AG09309 (cell line): ENCODE measurements around the gene FERD3L.

ENCODE experiments used
- DNase-seq: peaks from one replicate; pipeline ENCODE4 v3.0.0-alpha.2; 2010; ENCODE audit warnings: low read depth
- H3K4me3 ChIP-seq: 2 replicates; pipeline ENCODE4 v1.5.1; 2011; ENCODE audit warnings: mild to moderate bottlenecking, low read depth, low read length, moderate library complexity; ENCODE audit not compliant: control insufficient read depth
- TF ChIP-seq, protein P1 (sequence below): IDR thresholded peaks from 2 replicates; pipeline ENCODE4 v1.5.1; 2011; ENCODE audit warnings: mild to moderate bottlenecking, low read depth, low read length, inconsistent platforms; ENCODE audit not compliant: insufficient read depth, control insufficient read depth; ENCODE audit errors: missing control alignments

Gene FERD3L

DNA sequence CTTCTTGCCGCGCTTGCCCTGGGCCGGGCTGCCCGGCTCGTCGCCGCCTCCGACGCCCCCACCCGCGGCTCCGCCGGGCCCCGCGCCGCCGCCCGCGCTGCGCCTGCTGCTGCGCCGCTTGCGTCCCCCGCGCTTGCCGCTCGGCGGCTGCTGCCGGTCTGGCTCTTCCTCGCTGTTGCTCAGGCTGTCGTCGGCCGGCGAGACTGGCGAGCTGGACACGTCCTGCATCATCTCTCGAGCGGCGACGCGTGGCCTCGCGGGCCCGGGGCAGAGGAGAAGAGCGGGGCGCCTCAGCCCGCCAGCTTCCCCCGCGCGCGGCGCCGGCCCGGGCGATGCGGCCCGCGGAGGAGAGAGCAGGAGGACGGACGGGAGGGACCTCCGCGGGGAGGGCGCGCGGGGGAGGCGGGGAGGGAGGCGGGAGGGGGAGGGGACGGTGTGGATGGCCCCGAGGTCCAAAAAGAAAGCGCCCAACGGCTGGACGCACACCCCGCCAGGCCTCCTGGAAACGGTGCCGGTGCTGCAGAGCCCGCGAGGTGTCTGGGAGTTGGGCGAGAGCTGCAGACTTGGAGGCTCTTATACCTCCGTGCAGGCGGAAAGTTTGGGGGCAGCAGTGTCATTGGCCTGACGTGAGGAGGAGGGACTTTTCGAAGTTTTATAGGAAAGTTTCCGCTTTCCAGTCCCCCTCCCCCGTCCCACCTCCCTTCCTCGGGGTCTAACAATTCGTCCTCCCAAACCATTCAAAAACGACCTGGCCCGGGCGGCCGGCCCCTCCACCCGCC lies 27.9 kb downstream of the FERD3L start, which contains the start of gene TWIST1:
Gene TWIST1, minus strand, starts transcription at position 546 of the 779 bp plus-strand sequence. Its CDS starts 315 bp downstream, at position 231.
- DNase-seq: peak; percentile 96
- H3K4me3 ChIP-seq: peak within 1 kb of the TSS; percentile 95
- TF ChIP-seq, protein P1, sequence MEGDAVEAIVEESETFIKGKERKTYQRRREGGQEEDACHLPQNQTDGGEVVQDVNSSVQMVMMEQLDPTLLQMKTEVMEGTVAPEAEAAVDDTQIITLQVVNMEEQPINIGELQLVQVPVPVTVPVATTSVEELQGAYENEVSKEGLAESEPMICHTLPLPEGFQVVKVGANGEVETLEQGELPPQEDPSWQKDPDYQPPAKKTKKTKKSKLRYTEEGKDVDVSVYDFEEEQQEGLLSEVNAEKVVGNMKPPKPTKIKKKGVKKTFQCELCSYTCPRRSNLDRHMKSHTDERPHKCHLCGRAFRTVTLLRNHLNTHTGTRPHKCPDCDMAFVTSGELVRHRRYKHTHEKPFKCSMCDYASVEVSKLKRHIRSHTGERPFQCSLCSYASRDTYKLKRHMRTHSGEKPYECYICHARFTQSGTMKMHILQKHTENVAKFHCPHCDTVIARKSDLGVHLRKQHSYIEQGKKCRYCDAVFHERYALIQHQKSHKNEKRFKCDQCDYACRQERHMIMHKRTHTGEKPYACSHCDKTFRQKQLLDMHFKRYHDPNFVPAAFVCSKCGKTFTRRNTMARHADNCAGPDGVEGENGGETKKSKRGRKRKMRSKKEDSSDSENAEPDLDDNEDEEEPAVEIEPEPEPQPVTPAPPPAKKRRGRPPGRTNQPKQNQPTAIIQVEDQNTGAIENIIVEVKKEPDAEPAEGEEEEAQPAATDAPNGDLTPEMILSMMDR: no peak

DNA sequence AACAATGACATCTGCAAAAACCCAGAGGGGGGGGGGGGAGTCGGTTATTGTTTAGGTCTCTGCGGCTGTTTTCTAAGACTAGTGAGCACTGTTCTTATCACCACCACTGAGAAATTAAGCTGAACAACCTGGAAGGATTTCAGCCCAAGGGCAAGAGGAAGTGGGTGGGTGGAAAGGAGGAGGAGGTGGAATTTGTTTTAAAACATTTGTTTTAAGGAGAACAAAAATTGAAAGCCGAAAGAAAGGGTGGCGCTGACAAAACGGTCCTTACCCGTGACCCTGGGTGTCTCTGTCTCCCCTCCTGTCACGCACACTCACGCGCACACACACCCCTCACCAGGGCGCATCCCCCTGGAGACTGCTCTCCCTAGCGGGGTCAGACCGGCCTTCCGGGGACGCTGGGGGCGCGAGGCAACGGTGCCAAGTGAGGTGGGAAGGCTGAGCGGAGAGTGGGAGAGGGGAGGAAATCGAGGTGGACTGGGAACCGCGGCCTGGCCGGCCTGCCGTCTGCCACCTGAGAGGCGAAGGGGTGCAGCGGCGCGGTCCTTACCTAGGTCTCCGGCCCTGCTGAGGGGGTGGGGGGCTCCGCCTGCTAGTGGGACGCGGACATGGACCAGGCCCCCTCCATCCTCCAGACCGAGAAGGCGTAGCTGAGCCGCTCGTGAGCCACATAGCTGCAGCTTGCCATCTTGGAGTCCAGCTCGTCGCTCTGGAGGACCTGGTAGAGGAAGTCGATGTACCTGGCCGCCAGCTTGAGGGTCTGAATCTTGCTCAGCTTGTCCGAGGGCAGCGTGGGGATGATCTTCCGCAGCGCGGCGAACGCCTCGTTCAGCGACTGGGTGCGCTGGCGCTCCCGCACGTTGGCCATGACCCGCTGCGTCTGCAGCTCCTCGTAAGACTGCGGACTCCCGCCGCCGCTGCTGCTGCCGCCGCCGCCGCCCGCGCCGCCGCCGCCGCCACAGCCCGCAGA lies 28.8 kb downstream of the FERD3L start:
- no peak for DNase-seq
- peak overlapping the region; percentile 95 for H3K4me3 ChIP-seq
- TF ChIP-seq, protein P1: peak; percentile 1

DNA sequence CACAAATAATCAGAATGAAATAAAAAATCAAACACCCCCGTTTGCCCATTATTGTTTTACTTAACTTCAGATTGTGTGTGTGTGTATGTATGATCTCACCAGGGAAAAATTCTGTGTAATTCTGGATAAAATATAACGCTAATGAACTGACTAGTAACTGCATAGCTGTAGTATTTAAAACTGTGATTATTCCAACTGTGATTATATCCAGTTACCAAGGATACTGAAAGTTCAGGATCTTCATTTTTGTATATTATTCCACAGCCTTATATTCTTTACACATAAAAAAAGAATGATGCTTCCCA lies 30.7 kb downstream of the FERD3L start:
- H3K4me3 ChIP-seq: peak overlapping the region; percentile 95
- no peak for DNase-seq
- TF ChIP-seq, protein P1: no peak

DNA sequence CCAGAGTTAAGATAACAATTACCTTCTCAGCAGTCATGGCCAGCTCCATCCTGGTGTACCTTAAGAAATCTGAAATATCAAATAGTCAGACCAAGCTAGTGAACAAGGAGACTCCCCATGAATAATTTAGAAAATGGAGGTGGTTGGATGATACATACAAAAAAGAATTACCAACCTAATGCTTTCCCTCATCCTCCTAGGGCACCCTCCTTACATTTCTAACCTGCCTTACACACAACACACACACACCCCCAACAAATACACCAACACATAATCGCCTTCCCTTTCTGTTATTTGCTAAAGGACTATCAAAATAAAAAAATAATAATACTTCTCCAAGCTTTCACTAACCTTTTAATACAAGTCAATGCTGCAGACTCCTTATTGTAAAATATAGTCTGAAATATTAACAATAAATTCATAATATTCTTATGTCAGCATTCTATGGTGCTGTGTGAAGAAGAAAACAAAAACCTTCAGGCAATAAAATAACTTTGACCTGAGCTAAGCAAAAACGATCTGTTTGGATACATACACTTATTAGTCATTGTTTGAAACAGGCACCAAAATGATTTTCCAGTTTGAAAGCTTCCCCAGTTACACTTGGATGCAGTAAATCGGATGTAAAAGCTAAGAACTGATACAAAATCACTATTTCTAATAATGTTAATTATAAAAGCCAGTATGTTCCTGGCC lies 31.2 kb downstream of the FERD3L start:
- H3K4me3 ChIP-seq: peak overlapping the region; percentile 95
- TF ChIP-seq, protein P1: no peak
- DNase-seq: no peak

DNA sequence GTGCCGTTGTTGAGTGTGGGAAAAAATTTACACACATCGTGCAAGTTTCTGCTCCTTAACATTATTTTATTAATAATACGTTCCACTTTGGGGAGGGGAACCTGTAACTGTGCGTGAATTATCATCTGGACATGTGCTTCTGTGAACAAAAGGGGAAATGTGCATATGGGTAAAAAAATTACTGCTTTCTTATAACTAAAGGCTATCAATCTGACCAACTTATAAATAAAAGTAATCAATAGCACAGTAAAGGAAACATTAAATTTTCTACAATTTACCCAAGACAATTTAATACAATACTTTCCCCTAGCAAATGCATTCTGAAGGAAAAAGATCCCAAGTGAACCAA lies 32.2 kb downstream of the FERD3L start:
- TF ChIP-seq, protein P1: no peak
- peak overlapping the region; percentile 95 for H3K4me3 ChIP-seq
- no peak for DNase-seq

DNA sequence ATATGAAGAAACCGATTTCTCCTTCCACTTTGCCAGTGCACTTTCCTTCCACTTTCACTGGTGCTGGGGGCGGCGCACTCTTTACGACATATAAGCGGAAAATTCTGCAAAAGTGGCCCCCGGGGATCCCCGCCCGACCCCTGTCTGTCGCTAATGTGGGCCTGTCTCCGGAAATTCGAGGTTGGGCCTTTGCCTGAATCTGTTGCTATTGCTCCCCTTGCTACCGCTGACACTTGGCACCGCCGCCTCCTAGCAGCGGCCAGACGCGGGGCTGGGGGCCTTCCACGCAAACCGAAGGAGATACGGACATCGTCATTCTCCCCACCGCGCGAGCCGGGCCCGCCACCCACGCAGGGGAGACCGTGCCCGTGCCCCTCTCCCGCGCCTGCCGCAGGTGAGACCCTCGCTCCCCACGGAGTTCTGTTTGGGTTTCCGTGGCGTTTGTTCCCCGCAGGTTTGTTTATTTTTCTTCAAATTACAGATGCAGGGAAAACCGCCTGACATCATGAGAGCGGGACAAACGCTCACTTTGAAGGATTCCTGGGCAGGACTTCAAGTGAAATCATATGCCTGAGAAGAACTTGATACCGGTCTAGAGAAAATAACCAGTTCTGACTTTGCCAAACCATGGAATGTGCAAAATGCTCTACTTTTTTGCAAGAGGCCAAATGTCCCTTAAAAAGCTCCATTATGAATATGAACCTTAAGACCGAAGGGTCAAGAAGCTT lies 32.8 kb downstream of the FERD3L start:
- TF ChIP-seq, protein P1: no peak
- DNase-seq: no peak
- peak overlapping the region; percentile 34 for H3K4me3 ChIP-seq
